Activated T-cell treated with anti-CD3 and anti-CD28 coated beads, Interleukin-2, amount 50 U/mL, for 4 hours (primary cell): ENCODE results near the gene KLF6. TPM values are rescaled to one million over a fixed set of nuclear protein-coding genes. Genes with fewer than 3 reads are reported as not detected.

Experiments
- ATAC-seq, 2 donors: fragments of 200-7000 bp; cut with Tn5 transposase; one replicate each; pipeline ENCODE4 v1.10.0; 2021
- DNase-seq: peaks from one replicate; pipeline ENCODE4 v3.0.0-alpha.2; 2020
- H3K27me3 Mint-ChIP-seq: one replicate; pipeline ENCODE4 v1.8.0; 2021; ENCODE audit warnings: low read depth, mixed read lengths
- H3K36me3 Mint-ChIP-seq: one replicate; pipeline ENCODE4 v1.8.0; 2022; ENCODE audit warnings: mixed read lengths; ENCODE audit not compliant: insufficient read depth
- H3K4me1 Mint-ChIP-seq: one replicate; pipeline ENCODE4 v1.8.0; 2021; ENCODE audit warnings: low read depth, mixed read lengths
- H3K4me3 Mint-ChIP-seq: one replicate; pipeline ENCODE4 v1.8.0; 2021; ENCODE audit warnings: mild to moderate bottlenecking, moderate library complexity, mixed read lengths
- H3K9me3 Mint-ChIP-seq: one replicate; pipeline ENCODE4 v1.8.0; 2021; ENCODE audit warnings: mixed read lengths
- total RNA-seq, 3 donors: library from RNA; stranded (reverse); gene quantifications; one replicate each; pipeline ENCODE4 v1.2.1, GENCODE V29; 2021

Gene KLF6
- total RNA-seq, 3 donors from 2014 or later: 188 to 247 (median 209) TPM

GRCh38 chr10:3805201-3805790, 20.3 kb upstream of the KLF6 start:
- Mint-ChIP-seq H3K9me3 (no peaks in the 10 kb centered on the region), H3K36me3 (no peaks in the 10 kb centered on the region), H3K4me1 (peaks cover 60% of the 10 kb centered on the region), H3K27me3 (no peaks in the 10 kb centered on the region), H3K4me3 (peak overlapping the region; percentile 74)
- DNase-seq: peak; percentile 45
- ATAC-seq: peak; percentile 35 to 51

DNA sequence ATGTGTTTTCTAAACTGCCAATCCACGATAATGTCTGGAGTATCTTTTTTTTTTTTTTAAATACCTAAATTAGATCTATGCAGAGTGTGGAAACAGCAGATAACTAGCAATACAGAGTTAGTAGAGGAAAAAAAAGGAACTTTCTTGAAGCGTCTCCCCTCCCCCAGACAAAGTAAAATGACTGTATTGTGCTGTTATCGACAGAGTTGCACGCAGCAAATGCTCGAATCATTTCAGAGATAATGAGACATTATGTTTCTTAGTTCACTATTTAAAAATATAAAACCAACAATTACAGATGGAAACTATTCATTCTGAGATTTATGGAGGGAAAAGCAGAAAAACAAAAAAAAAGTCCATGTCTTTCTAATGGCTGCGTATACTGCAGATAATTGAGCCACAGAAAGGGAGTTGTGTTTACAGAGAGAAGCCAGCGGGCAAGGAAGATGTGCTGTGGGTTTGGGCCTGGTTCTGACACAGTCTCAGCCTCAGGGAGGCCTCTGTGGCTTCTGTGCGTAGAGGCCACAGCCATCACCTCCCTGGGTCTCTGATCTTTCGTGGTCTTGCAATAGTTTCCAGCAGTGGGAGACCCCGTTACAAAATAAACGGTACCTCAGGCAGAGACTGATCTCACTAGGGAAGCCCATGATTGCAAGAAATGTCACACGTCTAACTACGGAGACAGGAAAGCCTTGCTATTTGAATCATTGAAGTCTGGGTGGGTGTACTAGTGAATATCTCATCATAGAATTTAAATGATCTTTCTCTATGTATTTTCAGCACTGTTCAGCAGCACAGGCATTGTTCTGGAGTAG, 19.1 kb upstream of the KLF6 start:
- DNase-seq (peak; percentile 59), ATAC-seq (peak; percentile 72)
- H3K4me1 Mint-ChIP-seq: peaks cover 59% of the 10 kb centered on the region
- no peaks in the 10 kb centered on the region for H3K36me3 Mint-ChIP-seq
- peak overlapping the region; percentile 74 for H3K4me3 Mint-ChIP-seq
- no peaks in the 10 kb centered on the region for H3K27me3 Mint-ChIP-seq
- no peaks in the 10 kb centered on the region for H3K9me3 Mint-ChIP-seq

- Mint-ChIP-seq H3K4me1 (peaks cover 57% of the 10 kb centered on the region), H3K4me3 (peak overlapping the region; percentile 74), H3K9me3 (no peaks in the 10 kb centered on the region), H3K27me3 (no peaks in the 10 kb centered on the region), H3K36me3 (no peaks in the 10 kb centered on the region)
- ATAC-seq (no peak), DNase-seq (no peak)
Measured at GRCh38 chr10:3803295-3803926, 18.4 kb upstream of the KLF6 start.

DNA sequence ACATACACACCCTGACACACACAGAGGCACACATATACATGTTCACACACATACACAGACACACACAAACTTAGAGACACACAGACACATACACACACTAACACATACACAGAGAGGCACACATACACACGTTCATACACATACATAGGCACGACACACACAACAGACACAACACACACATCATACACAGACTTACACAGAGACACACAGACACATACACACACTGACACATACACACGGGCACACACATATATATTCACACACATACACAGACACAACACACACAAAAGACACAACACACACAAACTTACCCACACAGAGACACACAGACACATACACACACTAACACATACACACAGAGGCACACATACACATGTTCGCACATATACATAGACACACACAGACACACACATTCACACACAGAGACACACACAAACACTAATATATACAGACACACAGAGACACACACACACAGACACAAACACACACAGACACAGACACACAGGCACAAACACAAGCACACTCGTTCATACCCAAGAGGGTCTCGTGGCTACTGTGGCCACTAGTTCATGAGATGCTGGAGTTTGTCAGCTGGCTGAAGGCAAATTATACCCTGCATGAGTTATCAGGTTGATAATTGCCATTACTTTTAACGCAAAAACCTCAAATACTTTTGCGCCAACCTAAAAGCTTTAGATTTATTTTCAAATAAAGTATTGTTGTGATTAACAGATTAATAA, 17.7 kb upstream of the KLF6 start:
- Mint-ChIP-seq H3K4me3 (no peak overlapping the region), H3K9me3 (no peaks in the 10 kb centered on the region), H3K36me3 (no peaks in the 10 kb centered on the region), H3K4me1 (peaks cover 57% of the 10 kb centered on the region), H3K27me3 (no peaks in the 10 kb centered on the region)
- no peak for ATAC-seq
- DNase-seq: no peak

DNA sequence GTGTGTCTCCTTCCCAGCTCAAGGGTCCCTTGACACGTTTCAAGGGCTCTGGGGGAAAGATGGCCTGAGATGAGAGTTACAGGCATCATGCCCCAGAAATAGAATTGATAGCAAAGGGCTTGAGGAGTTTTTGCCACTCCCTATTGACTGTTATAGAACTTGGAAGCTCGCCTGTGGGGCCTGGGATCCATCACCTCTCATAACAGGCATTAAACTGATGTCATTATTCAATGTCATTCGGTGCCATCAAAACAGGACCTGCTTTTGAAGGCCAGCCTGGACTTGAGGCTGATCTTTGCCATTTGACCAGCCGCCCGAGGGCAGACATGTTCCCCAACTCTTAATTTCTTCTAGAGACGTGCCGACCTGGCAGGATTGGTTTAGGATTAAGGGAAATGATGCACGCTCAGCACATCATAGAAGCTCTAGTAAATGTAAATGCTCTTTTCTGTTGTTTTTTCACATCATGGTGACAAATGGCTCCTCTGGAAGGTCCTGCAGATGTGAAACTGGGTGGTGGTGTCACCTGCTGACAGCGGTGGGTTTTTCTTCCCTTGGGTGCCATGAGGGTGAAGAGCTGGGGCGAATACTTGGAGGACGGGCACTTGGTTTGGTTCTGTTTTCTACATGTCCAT, 16.7 kb upstream of the KLF6 start:
- ATAC-seq (no peak), DNase-seq (no peak)
- no peak overlapping the region for H3K4me3 Mint-ChIP-seq
- H3K4me1 Mint-ChIP-seq: peaks cover 54% of the 10 kb centered on the region
- H3K9me3 Mint-ChIP-seq: no peaks in the 10 kb centered on the region
- H3K27me3 Mint-ChIP-seq: no peaks in the 10 kb centered on the region
- H3K36me3 Mint-ChIP-seq: no peaks in the 10 kb centered on the region

DNA sequence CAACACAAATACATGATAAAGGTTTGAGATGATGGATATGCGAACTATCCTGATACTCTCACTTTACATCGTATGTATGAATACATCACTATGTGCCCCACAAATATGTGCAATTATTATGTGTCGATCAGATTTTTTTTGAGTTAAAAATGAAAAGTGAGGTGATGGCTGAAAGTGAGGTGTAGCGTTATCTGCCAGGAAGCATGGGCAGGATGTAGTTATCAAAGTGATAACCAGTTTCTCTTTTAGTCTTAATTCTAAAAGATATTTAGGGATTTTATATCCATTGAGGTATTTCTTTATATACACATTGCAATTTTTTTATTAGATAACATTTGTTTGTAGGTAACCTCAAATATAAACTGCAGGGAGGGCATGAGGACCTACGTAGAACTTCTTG, 15.6 kb upstream of the KLF6 start:
- no peak for DNase-seq
- Mint-ChIP-seq H3K9me3 (no peaks in the 10 kb centered on the region), H3K36me3 (no peaks in the 10 kb centered on the region), H3K4me1 (peaks cover 45% of the 10 kb centered on the region), H3K4me3 (no peak overlapping the region), H3K27me3 (no peaks in the 10 kb centered on the region)
- no peak for ATAC-seq

DNA sequence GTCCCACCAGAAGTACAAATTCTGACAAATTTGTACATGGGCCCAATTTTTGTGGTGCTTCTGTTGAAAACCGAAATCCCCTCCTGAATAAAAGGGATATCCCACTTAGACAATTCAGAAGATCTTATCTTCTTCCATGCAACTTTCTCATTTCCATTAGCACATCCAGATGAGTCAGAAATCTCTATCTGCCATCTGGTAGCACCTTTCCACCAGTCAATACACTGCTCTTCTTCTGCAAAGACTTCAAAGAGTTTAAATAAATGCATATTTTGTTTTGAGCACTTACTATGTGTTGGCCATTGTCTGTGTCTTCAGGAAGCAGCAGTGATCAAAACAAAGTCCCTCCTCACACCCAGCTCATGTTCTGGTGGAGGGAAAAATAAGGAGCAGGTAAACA, 12.7 kb upstream of the KLF6 start:
- ATAC-seq (peak; percentile 59 to 85), DNase-seq (no peak)
- Mint-ChIP-seq H3K4me3 (no peak overlapping the region), H3K9me3 (peaks cover 3% of the 10 kb centered on the region), H3K27me3 (no peaks in the 10 kb centered on the region), H3K36me3 (no peaks in the 10 kb centered on the region), H3K4me1 (peaks cover 44% of the 10 kb centered on the region)

DNA sequence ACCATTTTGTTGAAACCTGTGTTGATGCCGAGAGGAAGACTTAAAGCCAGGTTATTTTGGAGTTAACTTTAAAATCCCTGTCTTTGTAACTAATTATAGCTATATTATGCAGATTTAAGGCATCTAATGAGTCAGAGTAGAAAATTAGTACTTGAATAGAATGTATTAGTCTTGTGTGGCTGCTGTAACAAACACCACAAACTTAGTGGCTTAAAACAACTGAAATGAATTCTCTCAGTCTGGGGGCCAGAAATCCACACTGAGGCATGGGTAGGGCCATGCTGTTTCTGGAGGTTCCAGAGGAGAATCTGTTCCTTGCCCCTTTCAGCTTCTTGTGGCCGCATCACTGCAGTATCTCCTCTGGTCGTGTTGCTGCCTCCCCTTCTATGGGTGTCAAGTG, 8.5 kb upstream of the KLF6 start:
- ATAC-seq: no peak
- no peak overlapping the region for H3K4me3 Mint-ChIP-seq

GRCh38 chr10:3792710-3793219, 7.8 kb upstream of the KLF6 start:
- DNase-seq (no peak), ATAC-seq (no peak)
- Mint-ChIP-seq H3K36me3 (peaks cover 6% of the 10 kb centered on the region), H3K9me3 (peaks cover 16% of the 10 kb centered on the region), H3K4me3 (no peak overlapping the region), H3K27me3 (no peaks in the 10 kb centered on the region), H3K4me1 (peaks cover 22% of the 10 kb centered on the region)

More for the DNA sequence above, 8.5 kb upstream of the KLF6 start:
- H3K36me3 Mint-ChIP-seq: peaks cover 6% of the 10 kb centered on the region
- H3K27me3 Mint-ChIP-seq: no peaks in the 10 kb centered on the region
- DNase-seq: no peak
- peaks cover 30% of the 10 kb centered on the region for H3K4me1 Mint-ChIP-seq
- H3K9me3 Mint-ChIP-seq: peaks cover 16% of the 10 kb centered on the region

- Mint-ChIP-seq H3K9me3 (peaks cover 16% of the 10 kb centered on the region), H3K27me3 (no peaks in the 10 kb centered on the region), H3K4me1 (peaks cover 18% of the 10 kb centered on the region), H3K36me3 (peaks cover 6% of the 10 kb centered on the region), H3K4me3 (no peak overlapping the region)
- ATAC-seq (peak in 1 of 2 donors; percentile 40), DNase-seq (no peak)
Measured at GRCh38 chr10:3791974-3792633, 7.1 kb upstream of the KLF6 start.

DNA sequence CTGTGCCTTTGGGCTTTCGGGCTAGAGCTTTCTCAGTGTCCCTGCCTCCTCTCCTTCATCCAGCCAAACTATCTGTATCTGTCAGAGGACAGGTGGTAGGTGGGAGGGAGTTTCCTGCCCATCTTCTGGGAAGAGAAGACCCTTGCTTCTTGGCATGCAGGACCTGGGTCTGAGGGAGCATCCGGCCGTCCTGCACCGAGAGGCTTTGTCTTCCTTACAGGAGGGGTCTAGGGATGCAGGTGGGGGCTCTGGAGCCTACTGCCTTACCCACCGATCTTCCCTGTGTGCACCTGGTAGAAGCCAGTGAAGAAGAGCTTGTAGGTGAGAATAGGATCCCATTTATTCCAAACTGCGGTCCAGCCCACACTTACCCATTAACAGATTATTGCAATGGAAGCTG, 5.8 kb upstream of the KLF6 start:
- Mint-ChIP-seq H3K27me3 (no peaks in the 10 kb centered on the region), H3K4me3 (no peak overlapping the region), H3K36me3 (peaks cover 6% of the 10 kb centered on the region), H3K4me1 (peaks cover 23% of the 10 kb centered on the region), H3K9me3 (peaks cover 16% of the 10 kb centered on the region)
- no peak for ATAC-seq
- DNase-seq: no peak

DNA sequence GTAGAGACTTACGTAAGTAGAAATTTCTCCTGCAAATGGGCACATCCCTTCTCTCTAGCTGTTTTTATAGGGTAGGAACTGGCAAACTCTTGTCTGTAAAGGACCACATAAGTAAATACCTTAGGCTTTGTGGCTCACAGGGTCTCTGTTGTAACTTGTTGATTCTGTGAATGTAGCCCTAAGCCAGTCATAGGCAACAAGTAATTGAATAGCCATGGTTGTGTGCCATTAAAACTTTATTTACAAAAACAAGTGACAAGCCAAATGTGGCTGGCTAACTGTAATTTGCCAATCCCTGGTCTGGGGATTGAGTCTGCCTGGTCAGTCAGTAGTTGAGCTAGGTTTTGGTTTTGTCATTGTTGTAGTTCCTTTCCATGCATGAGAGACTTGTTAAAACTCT, 5.3 kb upstream of the KLF6 start:
- Mint-ChIP-seq H3K4me1 (peaks cover 24% of the 10 kb centered on the region), H3K36me3 (peaks cover 6% of the 10 kb centered on the region), H3K4me3 (no peak overlapping the region), H3K9me3 (peaks cover 16% of the 10 kb centered on the region), H3K27me3 (no peaks in the 10 kb centered on the region)
- no peak for ATAC-seq
- DNase-seq: no peak

DNA sequence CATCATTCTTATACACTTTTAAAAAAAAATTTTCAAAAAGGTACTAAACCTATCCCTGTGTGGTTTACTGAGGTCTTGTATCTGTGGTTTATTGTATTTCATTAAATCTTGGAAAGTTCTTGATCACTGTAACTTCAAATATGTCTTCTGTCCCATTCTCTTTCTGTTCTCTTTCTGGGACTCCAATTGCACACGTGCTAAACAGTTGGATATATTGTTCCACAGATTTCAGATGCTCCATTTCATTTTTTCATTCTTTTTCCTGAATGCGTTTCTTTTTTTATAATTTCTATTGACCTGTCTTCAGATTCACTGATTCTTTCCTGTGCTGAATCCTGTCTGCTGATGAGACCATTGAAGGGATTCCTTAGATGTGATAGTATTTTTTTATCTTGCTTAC, 4.6 kb upstream of the KLF6 start:
- peaks cover 24% of the 10 kb centered on the region for H3K4me1 Mint-ChIP-seq
- peaks cover 16% of the 10 kb centered on the region for H3K9me3 Mint-ChIP-seq
- no peak overlapping the region for H3K4me3 Mint-ChIP-seq
- no peak for ATAC-seq
- no peaks in the 10 kb centered on the region for H3K27me3 Mint-ChIP-seq
- H3K36me3 Mint-ChIP-seq: peaks cover 6% of the 10 kb centered on the region
- no peak for DNase-seq
